H1 (cell line): ENCODE results near the gene WASHC4. TPM values are rescaled to one million over a fixed set of nuclear protein-coding genes. Genes with fewer than 3 reads are reported as not detected.

Experiments used
- E2F6 ChIP-seq: IDR thresholded peaks from 2 replicates; pipeline ENCODE4 v1.6.1; 2012; ENCODE audit warnings: inconsistent platforms
- polyA plus RNA-seq, 7 experiments: library from polyadenylated mRNA; depleted of rRNA in 3 of 7; stranded (reverse) in 5 of 7; unstranded in 2 of 7; fragments of >200 nt in 5 of 7; fragments of 200-250 nt in 2 of 7; gene quantifications; 1 replicate in 5 of 7; 2 replicates in 1 of 7; 4 replicates in 1 of 7; pipeline versions ENCODE4 v1.2.1 to v1.2.3, GENCODE V29; 2011 to 2013; ENCODE audit warnings: missing spikeins in 2 of 7, mixed read lengths in 2 of 7
- total RNA-seq: library from RNA; stranded (reverse); fragmentation: NEBNext Ultra II Directional; extraction: Animal tissue kit (Norgen Biotek cat#: 25700); gene quantifications from 2 replicates; pipeline ENCODE4 v1.2.1, GENCODE V29; 2021

Gene WASHC4
- total and polyA plus RNA-seq, 2 of the 8 experiments (the other 6 are each of a cell fraction or from before 2014, with no cell fraction given), result 13.0 to 38.5 TPM

GRCh38 chr12:105090361-105090760 lies 17.2 kb upstream of the WASHC4 start (continued):
- TF ChIP-seq E2F6, result 0 out of 2 replicates have a peak, but pooled peaks have one; percentile 35
